GM23248 (cell line): ENCODE data around the gene KRT23. TPM values are rescaled to one million over a fixed set of nuclear protein-coding genes. Genes with fewer than 3 reads are reported as not detected.

Experiments
- DNase-seq: peaks from one replicate; pipeline ENCODE4 v3.0.0-alpha.2; 2015
- H2AFZ ChIP-seq: fragments of 200-600 bp; sonication (generic); 2 replicates; pipeline ENCODE4 v1.6.1; 2016; ENCODE audit warnings: antibody characterized with exemption
- H3F3A ChIP-seq: fragments of 200-600 bp; sonication (generic); 2 replicates; pipeline ENCODE4 v1.6.1; 2016; ENCODE audit warnings: mild to moderate bottlenecking, antibody characterized with exemption, mixed run types; ENCODE audit not compliant: insufficient read depth
- H3K27ac ChIP-seq: fragments of 200-600 bp; sonication (generic); 2 replicates; pipeline ENCODE4 v1.5.1; 2016; ENCODE audit warnings: mild to moderate bottlenecking
- H3K27me3 ChIP-seq: fragments of 200-600 bp; sonication (generic); replicated peaks from 2 replicates; pipeline ENCODE4 v1.6.1; 2016; ENCODE audit warnings: mild to moderate bottlenecking; ENCODE audit not compliant: insufficient read depth
- H3K36me3 ChIP-seq: fragments of 200-600 bp; sonication (generic); 2 replicates; pipeline ENCODE4 v1.6.1; 2016; ENCODE audit warnings: low read depth, mild to moderate bottlenecking
- H3K4me1 ChIP-seq: fragments of 200-600 bp; sonication (generic); 2 replicates; pipeline ENCODE4 v1.6.1; 2016; ENCODE audit warnings: mild to moderate bottlenecking; ENCODE audit not compliant: insufficient read depth
- H3K4me2 ChIP-seq: fragments of 200-600 bp; sonication (generic); one replicate; pipeline ENCODE4 v1.6.1; 2016; ENCODE audit warnings: mild to moderate bottlenecking; ENCODE audit not compliant: unreplicated experiment
- H3K4me3 ChIP-seq: fragments of 200-600 bp; sonication (generic); 2 replicates; pipeline ENCODE4 v1.5.1; 2016; ENCODE audit warnings: mild to moderate bottlenecking
- H3K79me2 ChIP-seq: fragments of 200-600 bp; sonication (generic); 2 replicates; pipeline ENCODE4 v1.6.1; 2016; ENCODE audit warnings: mild to moderate bottlenecking; ENCODE audit not compliant: insufficient read depth
- H3K9ac ChIP-seq: fragments of 200-600 bp; sonication (generic); 2 replicates; pipeline ENCODE4 v1.6.1; 2016; ENCODE audit warnings: mild to moderate bottlenecking
- H3K9me2 ChIP-seq: fragments of 200-600 bp; sonication (generic); 2 replicates; pipeline ENCODE4 v1.6.1; 2016; ENCODE audit warnings: mixed run types, mild to moderate bottlenecking, moderate library complexity; ENCODE audit not compliant: insufficient read depth
- H3K9me3 ChIP-seq: fragments of 200-600 bp; sonication (generic); one replicate; pipeline ENCODE4 v1.6.1; 2017; ENCODE audit warnings: low read depth
- H4K20me1 ChIP-seq: fragments of 200-600 bp; sonication (generic); 2 replicates; pipeline ENCODE4 v1.6.0; 2016; ENCODE audit not compliant: insufficient read depth
- EZH2 ChIP-seq: fragments of 200-600 bp; sonication (generic); IDR thresholded peaks from 2 replicates; pipeline ENCODE4 v1.6.1; 2018; ENCODE audit warnings: antibody characterized with exemption, mild to moderate bottlenecking; ENCODE audit not compliant: insufficient read depth, poor library complexity, severe bottlenecking
- EZH2phosphoT487 ChIP-seq: fragments of 200-600 bp; sonication (generic); IDR thresholded peaks from 2 replicates; pipeline ENCODE4 v1.6.1; 2018; ENCODE audit warnings: antibody characterized with exemption, moderate library complexity, mild to moderate bottlenecking, low read depth; ENCODE audit not compliant: insufficient read depth
- WGBS, 2 experiments: methylation state at CpG; one replicate each; pipeline ENCODE4 v1.1.6; 2015 to 2017; ENCODE audit warnings: low lambda C conversion rate in 2 of 2, low coverage in 1 of 2; ENCODE audit errors: missing lambda C conversion rate in 2 of 2; 5-methylcytosine and 5-hydroxymethylcytosine counted together
- in situ Hi-C: fragments of 300-500 bp; cut with MboI; formaldehyde crosslinking; loops from 2 replicates; pipeline ENCODE4 v1.15.0; 2020
- polyA plus RNA-seq: library from polyadenylated mRNA; unstranded; fragments of >200 nt; fragmentation: Nextera tagmentation; extraction: Ambion mirVana; gene quantifications from 2 replicates; pipeline ENCODE4 v1.2.1, GENCODE V29; 2016
- total RNA-seq: library from RNA; depleted of rRNA; stranded (reverse); fragments of >200 nt; shearing (Covaris generic); gene quantifications from 2 replicates; pipeline ENCODE4 v1.2.3, GENCODE V29; 2014

Gene KRT23
- total and polyA plus RNA-seq, 2 experiments from 2014 or later: not detected

DNA sequence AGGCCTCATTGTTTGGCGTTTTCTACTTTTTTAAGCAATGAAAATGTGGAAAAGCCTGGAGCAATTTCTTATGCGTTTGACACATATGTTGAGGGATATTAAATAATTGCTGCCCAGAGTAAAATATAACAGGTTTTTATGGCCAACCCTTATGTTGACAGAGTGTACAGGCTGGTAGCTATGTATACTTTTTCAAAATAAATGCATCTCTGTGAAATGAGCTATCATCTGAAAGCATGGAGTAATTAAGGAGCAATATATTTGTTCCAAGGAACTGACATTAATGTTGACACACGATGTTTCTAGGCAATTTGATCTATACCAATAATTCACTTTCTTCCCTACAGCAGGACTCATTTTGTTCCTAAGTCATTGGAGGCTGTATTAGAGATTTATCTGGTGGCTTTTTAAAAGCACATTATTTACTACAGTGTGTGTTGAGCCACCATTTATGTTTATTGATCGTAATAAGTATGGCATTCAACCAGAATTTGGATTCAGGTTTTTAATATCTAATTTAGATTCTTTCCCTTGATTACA lies 40.5 kb downstream of the KRT23 start:
- Histone ChIP-seq H3K27ac (no peak overlapping the region), H3K79me2 (no peaks in the 10 kb centered on the region), H3K4me2 (no peak overlapping the region), H4K20me1 (no peaks in the 10 kb centered on the region), H3K27me3 (no peaks in the 10 kb centered on the region), H2AFZ (no peak overlapping the region), H3K9me2 (no peaks in the 10 kb centered on the region), H3K36me3 (no peaks in the 10 kb centered on the region), H3K4me3 (no peak overlapping the region), H3K9me3 (no peaks in the 10 kb centered on the region), H3K9ac (no peak overlapping the region), H3F3A (peaks cover 4% of the 10 kb centered on the region; the same call in 1 of the 2 replicates), H3K4me1 (peaks cover 4% of the 10 kb centered on the region)
- in situ Hi-C loops: no loop called here
- TF ChIP-seq EZH2 (no peak), EZH2phosphoT487 (no peak)
- WGBS, 2 experiments: 86 to 88% methylated on average over 4 of the region's 4 CpGs
- DNase-seq: no peak

DNA sequence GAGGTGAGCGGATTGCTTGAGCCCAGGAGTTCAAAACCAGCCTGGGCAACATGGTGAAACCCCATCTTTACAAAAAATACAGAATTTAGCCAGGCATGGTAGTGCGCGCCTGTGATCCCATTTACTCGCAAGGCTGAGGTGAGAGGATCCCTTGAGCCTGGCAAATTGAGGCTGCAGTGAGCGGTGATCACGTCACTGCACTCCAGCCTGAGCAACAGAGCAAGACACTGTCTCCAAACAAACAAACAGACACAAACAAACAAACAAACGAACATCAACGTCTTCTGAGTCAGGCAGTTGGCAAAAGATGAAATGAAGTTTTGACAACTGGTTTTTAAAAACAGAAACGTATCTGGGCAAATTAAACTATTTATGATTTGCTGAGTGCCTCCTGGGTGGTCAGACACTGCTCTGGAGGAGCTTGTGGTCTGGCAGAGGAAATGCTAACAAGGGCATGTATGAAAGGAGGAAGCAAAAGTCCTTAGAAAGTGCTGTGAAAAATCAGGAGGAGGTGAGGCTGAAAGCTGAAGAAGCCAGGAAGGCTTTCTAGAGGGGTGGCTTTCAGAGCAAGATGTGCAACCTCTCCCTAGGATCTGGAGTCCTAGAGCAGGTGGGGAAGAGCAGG lies 42.2 kb downstream of the KRT23 start:
- no peaks in the 10 kb centered on the region for H3K36me3 ChIP-seq
- H3K27me3 ChIP-seq: no peaks in the 10 kb centered on the region
- H3F3A ChIP-seq: no peaks in the 10 kb centered on the region
- no peak for DNase-seq
- no peaks in the 10 kb centered on the region for H3K79me2 ChIP-seq
- H3K9me2 ChIP-seq: no peaks in the 10 kb centered on the region
- WGBS, 2 experiments: 64 to 66% methylated on average over 9 of the region's 9 CpGs
- no peak overlapping the region for H3K27ac ChIP-seq
- TF ChIP-seq EZH2phosphoT487 (no peak), EZH2 (no peak)
- H3K9ac ChIP-seq: no peak overlapping the region
- no peak overlapping the region for H3K4me2 ChIP-seq
- H3K4me3 ChIP-seq: no peak overlapping the region
- no peaks in the 10 kb centered on the region for H3K9me3 ChIP-seq
- in situ Hi-C loops: no loop called here
- H3K4me1 ChIP-seq: no peaks in the 10 kb centered on the region
- H2AFZ ChIP-seq: no peak overlapping the region
- no peaks in the 10 kb centered on the region for H4K20me1 ChIP-seq

DNA sequence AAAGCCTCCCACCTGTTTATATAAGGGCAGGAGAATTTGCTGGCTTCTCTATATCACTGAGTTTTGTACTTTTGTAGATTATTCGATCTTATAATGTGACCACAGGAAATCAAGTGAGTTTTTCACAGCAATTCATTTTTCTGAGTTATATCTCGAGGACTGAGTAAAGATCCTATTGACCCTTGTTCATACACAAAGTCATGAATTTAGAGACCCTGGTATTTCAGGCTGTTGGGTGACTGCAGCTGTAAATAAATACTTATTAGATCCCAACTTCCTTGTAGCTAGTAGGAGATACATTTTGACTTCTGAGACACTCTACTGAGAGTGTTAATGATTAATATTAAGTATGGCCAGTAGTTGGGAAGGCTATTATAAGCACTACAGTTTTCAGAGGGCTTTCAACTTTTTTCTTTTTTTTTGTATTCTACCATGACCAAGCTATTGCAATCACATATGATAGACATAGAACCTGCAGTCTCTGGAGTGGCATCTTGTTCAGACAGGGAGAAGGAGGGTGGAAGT lies 49.2 kb downstream of the KRT23 start:
- 72% methylated on average over 2 of the region's 2 CpGs for WGBS, 2 experiments
- Histone ChIP-seq H3K36me3 (no peaks in the 10 kb centered on the region), H3K9me2 (no peaks in the 10 kb centered on the region), H3K79me2 (no peaks in the 10 kb centered on the region), H3K27me3 (peaks cover 14% of the 10 kb centered on the region; the same call in 1 of the 2 replicates), H4K20me1 (no peaks in the 10 kb centered on the region), H3K4me2 (no peak overlapping the region), H3F3A (no peaks in the 10 kb centered on the region), H3K9me3 (no peaks in the 10 kb centered on the region), H3K9ac (no peak overlapping the region), H3K4me1 (no peaks in the 10 kb centered on the region), H3K4me3 (no peak overlapping the region), H3K27ac (no peak overlapping the region), H2AFZ (no peak overlapping the region)
- in situ Hi-C loops: no loop called here
- no peak for TF ChIP-seq EZH2phosphoT487
- TF ChIP-seq EZH2: no peak
- no peak for DNase-seq

DNA sequence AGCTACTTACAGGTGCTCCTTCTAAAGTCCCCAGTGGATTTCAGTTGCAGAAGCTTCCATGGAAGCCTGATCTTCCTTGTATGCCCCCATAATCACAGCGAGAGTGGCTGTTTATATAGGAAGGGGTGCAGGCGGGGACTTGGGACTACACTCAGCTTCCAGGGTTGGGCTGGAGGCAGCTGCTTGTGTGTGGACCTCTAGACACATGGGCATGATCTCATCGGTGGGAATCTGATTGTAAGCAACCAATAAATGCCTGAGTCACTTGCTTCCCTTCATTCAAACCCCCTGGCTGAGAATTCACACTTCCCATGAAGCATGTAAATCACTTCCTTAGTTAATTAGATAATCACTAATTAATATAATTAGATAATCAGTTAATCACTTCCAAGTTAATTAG lies 51.4 kb downstream of the KRT23 start:
- no peaks in the 10 kb centered on the region for H4K20me1 ChIP-seq
- H3K9ac ChIP-seq: no peak overlapping the region
- H3K36me3 ChIP-seq: no peaks in the 10 kb centered on the region
- in situ Hi-C loops: no loop called here
- TF ChIP-seq EZH2: no peak
- TF ChIP-seq EZH2phosphoT487: no peak
- H3F3A ChIP-seq: no peaks in the 10 kb centered on the region
- no peaks in the 10 kb centered on the region for H3K9me3 ChIP-seq
- no peak overlapping the region for H2AFZ ChIP-seq
- no peak overlapping the region for H3K27ac ChIP-seq
- no peak overlapping the region for H3K4me3 ChIP-seq
- H3K4me2 ChIP-seq: no peak overlapping the region
- DNase-seq: peak; percentile 7
- no peaks in the 10 kb centered on the region for H3K9me2 ChIP-seq
- 84 to 89% methylated on average over 3 of the region's 3 CpGs for WGBS, 2 experiments
- H3K79me2 ChIP-seq: no peaks in the 10 kb centered on the region
- H3K4me1 ChIP-seq: no peaks in the 10 kb centered on the region
- H3K27me3 ChIP-seq: peaks cover 14% of the 10 kb centered on the region; the same call in 1 of the 2 replicates
